Right kidney (tissue), 1 donor: ENCODE results near the gene PACS1.
A peak's percentile ranks its signal among the peaks of the same experiment; 100 is the strongest.

Experiments
- DNase-seq: peaks from one replicate; pipeline ENCODE4 v3.0.0-alpha.2; 2016

Gene PACS1

DNA sequence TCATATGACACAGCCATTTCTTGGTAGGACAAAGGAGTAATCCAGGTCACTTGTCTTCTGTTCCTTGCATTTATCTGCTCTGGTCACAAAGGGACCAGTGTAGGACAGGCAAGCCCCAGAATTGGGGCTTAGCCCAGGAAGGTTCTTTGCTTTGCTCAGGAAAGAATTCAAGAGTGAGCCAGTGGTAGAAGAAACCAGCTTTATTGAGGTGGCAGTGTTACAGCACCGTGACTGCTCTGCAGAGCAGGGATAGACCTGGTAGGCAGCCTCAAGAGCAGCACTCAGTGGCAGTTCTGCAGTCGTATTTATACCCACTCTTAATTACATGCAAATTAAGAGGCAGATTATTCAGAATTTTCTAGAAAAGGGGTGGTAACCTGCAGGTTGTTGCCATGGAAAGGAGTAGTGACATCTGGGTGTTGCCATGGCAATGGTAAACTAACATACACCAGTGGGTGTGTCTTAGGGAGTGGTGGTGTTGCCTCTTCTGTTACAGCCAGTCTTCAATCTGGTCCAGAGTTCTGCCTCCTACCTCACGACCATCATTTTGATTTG is 113.5 kb downstream of the PACS1 start:
- DNase-seq = no peak

DNA sequence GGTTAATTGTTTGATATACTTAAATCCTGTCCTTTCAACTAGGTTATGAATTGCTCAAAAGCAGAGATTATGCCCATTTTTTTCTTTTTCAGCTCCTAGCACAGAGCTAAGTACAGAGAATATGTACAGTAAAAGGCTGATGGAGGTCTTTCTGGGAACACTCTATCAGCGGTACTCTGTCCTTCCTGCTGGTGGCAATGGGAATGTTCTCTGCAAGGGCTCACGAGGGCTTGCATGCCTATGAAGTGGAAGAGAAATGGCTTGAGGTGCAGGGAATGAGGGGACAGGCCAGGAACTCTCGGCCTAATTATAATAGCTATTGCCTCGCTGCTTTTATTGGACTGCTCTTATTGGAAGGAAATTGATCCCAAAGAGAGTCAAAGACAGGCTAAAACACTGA is 114.7 kb downstream of the PACS1 start:
- DNase-seq = no peak

DNA sequence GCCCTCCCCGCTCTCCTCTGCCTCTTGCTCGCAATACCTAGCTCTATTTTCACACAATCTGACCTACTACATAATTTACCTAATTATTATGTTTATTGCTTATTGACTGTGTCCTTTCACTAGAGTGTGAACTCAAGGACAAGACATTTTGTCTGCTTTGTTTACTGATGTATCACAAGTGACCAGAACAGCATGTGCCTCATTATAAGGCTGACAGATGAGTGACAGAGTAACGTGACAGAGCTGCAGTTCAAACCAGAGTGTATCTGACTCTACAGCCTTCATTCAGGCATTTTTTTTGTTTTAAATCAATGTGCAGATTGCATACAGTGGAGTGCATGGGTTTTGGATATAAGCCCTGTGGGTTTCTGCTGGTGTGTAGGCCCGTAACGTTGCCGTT is 116.4 kb downstream of the PACS1 start:
- DNase-seq = no peak

DNA sequence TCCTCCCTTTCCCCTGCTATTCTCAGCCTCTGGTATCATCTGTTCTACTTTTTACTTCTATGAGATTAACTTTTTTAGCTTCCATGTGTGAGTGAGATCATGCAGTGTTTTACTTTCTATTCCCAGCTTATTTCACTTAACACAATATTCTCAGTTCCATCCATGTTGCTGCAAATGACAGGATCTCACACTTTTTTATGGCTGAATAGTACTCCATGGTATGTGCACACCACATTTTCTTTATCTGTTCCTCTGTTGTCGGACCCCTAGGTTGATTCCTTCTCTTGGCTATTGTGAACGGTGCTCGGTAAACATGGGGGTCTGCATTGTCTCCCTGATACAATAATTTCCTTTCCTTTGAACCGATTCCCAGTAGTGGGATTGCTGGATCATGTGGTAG is 117.4 kb downstream of the PACS1 start:
- DNase-seq = no peak

DNA sequence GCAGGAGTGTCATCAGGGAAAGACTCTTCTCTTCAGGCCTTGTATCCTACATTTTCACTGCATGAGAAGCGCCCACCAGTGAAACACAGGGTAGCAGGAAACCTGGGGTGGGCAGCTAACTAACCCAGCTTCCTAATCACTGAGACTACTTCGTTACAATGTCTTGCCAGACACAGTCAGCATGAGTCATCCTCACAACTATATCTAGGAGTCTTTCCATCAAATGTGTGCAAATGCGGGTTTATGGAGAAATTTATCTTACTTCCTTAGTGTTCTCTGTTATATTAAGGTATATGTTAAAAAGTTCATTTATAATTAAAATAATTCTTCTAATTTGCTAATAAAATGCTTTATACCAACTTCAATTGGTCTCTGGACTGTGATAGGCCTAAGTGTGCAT is 118.5 kb downstream of the PACS1 start:
- no peak for DNase-seq

DNA sequence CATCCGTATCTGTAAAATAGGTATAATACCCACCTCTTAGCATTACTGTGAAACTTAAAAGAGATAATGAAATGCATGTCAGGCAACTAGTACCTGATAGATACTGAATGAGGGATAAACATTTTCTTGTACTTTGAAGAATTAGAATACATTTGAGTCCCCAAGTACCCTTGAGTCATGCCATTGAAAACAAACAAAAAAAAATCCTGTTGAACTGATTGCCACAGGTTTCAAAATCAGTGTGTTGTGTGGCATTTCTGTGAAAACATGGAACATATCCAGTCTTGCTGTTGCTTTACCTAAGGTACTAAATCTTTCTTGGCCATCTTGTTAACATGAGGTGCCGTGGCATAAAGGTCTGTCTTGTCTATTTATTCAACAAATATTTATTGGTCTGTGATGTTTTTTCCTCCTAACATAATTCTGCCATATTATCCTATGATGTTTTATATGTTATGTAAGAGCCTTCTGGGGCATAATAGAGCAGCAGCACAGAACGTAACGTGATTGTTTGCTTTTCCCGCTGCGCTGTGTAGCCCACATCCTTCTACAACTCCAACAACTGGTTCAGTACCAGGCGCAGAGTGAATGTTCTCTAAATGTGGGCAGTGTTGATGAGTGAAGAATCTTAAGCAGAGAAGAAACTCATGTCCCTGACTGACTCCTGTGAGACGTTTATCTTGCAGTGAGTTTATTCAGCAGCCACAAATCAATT is 119.1 kb downstream of the PACS1 start:
- DNase-seq = no peak

DNA sequence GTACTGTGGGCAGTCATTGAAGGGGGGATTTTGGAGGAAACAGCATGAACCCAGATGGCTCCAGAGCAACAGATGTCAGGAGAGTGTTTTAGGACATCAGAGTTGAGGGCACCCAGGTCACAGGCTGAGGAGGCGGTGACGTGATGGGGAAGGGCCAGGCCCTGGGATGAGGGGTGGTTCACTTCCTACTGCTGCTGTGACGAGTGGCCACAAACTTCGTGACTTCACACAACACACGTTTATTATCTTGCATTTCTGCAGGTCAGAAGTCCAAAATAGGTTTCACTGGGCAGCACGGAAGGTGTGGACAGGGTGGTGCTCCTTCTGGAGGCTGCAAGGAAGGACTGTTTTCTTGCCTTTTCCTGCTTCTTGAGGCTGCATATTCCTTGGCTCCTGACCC is 120.7 kb downstream of the PACS1 start:
- DNase-seq = no peak

DNA sequence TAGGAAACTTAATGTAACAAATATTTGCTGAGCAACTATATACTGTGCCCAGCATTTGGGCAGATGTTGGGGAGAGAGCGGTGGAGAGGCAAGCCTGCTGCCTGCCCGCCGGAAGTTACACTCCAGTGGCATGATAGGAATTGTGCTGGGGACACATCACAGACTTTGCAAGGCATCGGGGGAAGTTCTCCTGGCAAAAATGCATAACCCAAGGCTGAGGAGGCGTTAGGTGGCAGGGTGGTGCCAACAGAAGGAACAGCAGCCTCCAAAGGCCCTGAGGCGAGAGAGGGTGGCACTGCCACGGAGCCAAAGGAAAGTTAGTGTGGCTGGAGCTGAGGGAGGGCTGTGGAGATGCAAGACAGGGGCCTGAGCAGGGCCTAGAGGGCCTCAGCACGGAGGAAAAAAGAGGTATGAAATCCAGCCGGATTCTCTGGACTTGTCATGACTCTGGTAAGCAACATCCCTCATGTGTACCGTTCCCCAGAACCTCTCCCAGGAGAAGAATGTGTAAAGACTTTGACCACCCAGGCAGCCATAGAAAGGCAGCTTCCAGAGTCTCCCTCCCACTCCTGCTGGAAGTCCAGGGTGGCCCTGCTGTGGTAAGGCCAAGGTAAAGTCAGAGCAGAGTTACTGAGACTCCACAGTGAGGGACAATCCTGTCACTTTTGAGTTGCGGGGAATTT is 122.2 kb downstream of the PACS1 start:
- no peak for DNase-seq

DNA sequence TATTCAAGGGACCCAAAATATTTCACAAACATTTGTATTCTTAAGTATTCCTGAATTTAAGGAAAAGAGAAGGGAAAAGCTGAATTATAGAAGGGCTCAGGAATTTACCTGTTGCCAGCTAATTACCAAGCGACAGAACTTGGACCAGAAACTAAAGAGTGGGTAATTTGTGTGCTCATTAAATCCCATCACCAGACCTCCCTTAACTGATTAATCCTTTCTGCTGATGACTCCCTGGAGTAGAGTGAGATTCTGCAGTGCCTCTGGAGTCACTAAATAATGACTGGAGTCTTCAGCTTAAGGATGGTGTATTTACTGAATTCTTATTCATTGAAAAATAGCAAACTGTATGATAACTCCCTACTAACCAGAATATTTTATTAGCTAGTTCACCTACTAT is 124.3 kb downstream of the PACS1 start:
- no peak for DNase-seq

DNA sequence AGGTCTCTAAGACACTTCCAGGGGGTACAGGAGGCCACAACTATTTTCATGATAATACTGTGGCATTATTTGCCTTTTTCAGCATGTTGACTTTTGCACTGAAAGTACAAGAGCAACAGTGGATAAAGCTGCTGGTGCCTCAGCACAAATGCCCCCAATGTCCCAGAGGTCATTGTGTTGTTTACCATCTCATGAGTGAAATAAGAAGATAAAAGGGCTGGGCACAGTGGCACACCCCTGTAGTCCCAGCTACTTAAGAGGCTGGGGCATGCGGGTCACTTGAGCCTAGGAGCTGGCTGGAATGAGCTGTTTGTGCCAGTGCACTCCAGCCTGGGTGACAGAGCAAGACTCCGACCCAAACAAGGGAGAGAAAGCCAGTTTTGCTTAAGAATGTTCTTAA is 125.8 kb downstream of the PACS1 start:
- no peak for DNase-seq

DNA sequence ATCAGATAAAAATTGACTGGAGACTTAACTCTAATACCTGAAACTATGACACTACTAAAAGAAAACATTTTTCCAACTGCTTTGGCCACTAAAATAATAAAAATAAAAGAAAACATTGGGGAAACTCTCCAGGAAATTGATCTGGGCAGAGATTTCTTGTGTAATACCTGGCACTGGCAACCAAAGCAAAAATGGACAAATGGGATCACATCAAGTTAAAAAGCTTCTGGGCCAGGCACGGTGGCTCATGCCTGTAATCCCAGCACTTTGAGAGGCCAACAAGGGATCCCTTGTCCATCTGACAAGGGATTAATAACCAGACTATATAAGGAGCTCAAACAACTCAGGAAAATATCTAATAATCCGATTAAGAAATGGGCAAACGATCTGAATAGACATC is 133.8 kb downstream of the PACS1 start:
- DNase-seq = no peak

DNA sequence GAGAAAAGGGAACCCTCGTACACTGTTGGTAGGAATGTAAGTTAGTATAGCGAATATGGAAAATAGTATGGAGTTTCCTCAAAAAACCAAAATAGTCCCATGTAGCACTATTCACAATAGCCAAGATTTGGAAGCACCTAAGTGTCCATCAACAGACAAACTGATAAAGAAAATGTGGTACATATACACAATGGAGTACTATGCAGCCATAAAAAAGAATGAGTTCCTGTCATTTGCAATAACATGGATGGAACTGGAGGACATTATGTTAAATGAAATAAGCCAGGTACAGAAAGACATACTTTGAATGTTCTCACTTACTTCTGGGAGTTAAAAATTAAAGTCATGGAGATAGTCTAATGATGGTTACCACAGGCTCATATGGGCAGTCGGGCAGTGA is 134.3 kb downstream of the PACS1 start:
- no peak for DNase-seq

DNA sequence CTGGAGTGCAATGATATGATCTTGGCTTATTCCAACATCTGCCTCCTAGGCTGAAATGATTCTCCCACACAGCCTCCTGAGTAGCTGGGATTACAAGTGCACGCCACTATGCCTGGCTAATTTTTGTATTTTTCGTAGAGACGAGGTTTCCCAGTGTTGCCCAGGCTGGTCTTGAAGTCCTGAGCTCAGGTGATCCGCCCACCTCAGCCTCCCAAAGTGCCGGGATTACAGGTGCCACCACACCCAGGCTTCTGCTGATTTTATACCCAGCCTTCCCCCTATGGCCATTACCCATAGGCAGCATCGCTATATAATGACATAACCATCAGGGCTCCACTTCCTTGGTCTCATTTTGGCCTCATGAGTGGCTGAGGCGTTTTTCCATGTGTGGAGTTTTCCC is 137.7 kb downstream of the PACS1 start:
- DNase-seq = no peak

DNA sequence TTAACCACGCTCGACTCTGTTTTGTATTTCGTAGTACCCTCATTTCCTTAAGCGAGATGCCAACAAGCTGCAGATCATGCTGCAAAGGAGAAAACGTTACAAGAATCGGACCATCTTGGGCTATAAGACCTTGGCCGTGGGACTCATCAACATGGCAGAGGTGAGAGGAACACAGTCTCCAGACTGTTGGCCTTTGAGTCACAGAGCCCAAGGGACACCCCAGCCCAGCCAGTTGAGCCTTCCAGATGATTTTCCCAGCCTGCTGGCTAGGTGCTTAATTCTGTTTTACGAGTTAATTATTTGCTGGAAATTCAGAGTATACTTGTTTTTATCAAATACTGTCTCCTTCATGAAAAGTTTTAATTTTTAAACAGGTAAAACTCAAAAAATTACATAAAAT is 141.0 kb downstream of the PACS1 start:
- no peak for DNase-seq

DNA sequence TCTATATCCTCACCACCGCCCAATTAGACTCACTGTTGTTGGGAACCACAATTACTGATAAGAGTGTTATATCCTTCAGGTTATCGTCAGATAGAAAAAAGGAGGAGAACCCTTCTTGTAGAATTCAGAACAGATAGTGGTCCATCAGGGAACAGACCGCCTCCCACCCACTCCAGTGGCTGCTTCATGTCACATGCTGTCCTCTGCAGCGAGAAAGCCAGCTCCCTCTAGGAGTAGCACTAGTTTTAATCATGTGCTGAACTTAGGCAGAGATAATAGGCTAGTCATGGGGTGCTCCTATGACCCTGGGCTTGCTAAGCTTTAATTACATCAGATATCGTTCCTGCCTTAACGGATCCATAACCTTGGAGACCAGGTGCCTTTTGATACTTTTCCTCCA is 146.8 kb downstream of the PACS1 start:
- no peak for DNase-seq

DNA sequence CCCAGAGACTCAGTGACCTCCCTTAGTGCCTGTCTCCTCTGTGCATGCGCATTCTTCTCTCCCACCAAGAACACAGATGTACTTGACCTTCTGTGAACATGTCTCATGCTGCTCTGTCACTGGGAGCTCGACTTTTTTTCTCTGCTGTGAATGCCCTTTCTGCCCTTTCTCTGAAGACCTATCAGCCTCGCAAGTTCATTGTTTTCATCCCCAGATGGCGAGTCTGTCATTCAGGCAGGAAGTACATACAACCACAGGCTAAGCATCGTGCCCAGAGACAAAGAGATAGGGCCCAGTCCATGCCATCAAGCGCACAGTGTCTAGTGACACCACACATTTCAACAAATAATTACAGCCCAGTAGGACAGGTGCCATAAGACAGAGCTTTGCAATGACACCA is 148.0 kb downstream of the PACS1 start:
- DNase-seq = no peak

DNA sequence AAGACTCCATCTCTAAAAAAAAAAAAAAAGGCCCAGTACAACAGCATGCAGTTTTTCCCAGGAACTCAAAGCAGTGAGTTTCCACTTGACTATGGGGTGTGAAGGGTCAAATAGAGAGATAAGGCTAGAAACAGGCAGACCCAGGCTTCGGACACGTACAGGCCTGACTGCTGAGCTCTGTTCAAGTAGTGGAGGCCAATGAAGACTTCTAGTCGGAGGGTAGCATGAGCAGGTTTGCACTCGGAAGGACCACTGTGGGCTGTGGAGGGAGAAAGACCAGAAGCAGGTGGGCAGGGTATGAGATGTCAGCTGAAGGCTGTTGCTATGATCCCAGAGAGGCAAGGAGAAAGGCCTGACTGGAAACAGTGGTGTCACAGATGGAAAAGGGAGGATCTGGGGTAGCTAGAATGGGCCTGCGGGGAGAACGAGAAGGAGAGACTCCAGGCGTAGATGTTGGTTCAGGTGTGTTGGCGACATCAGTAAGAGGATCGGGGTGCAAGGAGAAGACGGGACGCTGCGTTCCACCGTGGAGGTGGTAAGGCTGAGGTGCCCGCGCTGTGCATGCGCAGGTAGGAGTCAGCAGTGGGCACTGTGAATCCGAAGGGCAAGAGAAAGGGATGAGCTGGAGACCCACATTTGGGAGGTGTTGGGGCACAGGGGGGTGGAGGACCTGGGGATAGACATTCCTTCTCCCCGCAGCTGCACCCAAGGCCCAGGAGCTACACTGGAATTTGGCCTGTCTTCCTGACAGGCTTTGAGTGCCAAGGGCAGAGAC is 149.0 kb downstream of the PACS1 start:
- no peak for DNase-seq

DNA sequence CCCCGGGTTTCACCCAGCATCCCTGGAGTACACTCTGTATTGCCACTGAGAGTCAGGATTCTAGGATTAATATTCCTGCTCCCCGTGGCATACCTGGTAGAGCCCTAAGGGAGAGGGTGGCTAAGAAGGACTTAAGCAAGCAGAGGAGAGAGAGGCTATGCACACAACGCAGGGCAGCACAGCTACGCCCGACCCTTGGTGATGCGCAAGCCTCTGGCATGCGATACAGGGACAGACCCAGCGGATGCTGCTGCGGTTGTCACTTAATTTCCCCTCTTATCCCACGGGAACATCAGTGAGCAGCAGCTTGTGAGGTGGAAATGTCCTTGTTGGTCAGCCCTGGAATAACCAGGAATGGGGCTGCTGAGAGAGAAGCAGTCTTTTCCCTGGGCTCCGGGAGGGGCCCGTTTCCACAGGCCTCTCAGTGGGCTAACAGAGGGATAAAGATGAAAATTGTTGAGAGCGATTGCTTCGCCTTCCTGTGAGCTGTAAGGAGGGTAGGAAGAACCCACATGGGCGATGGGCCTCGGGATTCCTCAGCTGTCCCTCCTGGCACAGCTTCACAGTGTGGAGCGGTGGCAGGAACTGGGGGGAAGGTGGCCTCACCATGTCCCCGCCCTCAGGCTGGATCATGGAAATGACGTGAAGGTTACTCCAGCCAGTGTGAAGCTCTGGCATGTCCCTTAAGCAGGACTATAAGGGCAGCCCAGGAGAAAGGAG is 149.9 kb downstream of the PACS1 start:
- no peak for DNase-seq

DNA sequence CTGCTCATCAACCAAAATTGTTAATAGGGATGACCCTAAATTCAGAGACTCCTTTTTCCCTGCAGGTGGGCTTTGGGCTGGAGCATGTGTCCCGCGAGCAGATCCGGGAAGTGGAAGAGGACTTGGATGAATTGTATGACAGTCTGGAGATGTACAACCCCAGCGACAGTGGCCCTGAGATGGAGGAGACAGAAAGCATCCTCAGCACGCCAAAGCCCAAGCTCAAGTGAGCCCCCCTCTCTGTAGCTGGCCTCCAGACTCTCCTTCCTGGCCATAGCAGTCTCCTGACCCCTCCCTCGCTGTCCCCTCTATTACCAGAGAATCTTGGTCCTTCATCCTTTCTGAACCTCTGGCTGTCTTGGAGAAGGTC is 150.5 kb downstream of the PACS1 start:
- DNase-seq = no peak

DNA sequence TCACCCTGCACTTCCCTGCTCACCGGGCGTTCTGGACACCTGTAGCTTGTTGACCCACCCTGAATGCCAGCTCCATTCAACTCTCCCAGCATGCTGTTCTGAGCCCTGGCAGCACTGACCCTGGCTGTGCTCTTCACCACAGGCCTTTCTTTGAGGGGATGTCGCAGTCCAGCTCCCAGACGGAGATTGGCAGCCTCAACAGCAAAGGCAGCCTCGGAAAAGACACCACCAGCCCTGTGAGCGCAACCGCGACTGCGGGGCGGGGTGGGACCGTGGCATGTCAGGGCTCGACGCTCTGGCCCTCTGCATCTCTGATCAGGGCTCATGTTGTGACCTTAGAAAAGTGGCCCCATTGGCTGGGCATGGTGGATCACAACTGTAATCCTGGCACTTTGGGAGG is 150.9 kb downstream of the PACS1 start:
- DNase-seq = no peak

DNA sequence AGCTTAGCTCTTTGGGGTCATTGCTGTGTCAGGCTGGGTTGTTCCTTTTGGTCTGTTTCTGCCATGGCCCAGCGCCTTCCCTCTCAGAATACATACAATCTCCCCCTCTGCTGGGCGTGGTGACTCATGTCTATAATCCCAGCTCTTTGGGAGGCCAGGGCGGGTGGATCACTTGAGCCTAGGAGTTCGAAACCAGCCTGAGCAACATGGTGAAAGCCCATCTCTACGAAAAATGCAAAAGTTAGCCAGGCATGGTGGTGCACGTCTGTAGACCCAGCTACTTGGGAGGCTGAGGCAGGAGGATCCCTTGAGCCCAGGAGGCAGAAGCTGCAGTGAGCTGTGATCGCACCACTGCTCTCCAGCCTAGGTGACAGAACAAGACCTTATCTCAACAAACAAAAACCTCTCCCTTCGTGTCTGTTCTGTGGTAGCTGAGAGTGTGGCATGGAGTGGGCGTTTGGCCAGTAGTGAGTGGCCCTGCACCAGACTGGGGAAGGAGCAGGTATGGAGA is 151.7 kb downstream of the PACS1 start:
- DNase-seq = no peak

DNA sequence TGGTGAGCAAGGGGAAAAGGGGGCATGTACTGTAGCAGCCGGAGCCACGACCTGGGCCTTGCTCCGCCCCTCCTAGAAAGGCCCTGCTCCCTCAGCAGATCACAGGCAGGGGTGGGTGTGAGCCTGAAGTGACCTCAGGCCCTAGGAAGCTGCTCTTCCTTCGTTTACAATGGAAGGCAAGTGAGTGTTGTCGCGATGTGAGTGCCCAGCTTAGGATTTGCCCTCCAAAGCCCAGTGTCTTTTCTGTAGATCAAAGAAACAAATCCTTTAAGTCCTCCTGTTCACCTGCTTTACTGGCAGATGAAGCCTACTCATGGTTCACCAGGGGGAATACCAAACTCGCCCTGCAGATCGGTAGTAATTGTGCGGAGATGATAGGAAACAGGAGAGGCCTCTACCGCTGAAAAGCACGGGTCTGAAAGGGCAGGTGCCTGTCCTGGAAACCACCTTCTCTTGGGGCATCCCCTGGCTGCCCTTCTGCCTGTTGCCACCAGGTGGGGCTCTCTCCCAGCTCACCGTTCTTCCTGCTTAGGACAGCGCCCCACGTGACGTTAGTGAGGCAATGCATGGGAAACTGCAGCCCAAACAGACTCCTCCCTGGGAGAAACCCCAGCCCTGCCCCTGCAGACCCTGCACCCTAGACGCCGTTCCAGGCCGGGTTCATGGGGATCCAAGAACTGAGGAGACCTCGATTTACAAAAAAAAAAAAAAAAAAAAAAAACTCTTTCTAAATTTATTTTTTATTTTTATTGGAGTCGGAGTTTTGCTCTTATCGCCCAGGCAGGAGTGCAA is 152.5 kb downstream of the PACS1 start:
- DNase-seq = peak; percentile 54
